DND-41 (cell line): ENCODE data around the gene DPF3.

Experiments used
- ATAC-seq: fragments of 200-7000 bp; cut with Tn5 transposase; 3 replicates; pipeline ENCODE4 v1.9.1; 2021; ENCODE audit warnings: low read depth; ENCODE audit not compliant: insufficient read depth
- DNase-seq: peaks from one replicate; pipeline ENCODE4 v3.0.0-alpha.2; 2020
- H2AFZ ChIP-seq: 2 replicates; pipeline ENCODE4 v1.6.0; 2012; ENCODE audit warnings: low read depth, low read length
- H3K27ac ChIP-seq: 2 replicates; pipeline ENCODE4 v1.5.1; 2012; ENCODE audit warnings: low read length, inconsistent platforms
- H3K27me3 ChIP-seq: fragments of 200-600 bp; sonication (generic); 2 replicates; pipeline ENCODE4 v1.6.0; 2012; ENCODE audit warnings: low read length, mild to moderate bottlenecking, inconsistent platforms; ENCODE audit not compliant: insufficient read depth, poor library complexity
- H3K36me3 ChIP-seq: 2 replicates; pipeline ENCODE4 v1.5.1; 2012; ENCODE audit warnings: low read length, inconsistent platforms; ENCODE audit not compliant: insufficient read depth
- H3K4me1 ChIP-seq: 2 replicates; pipeline ENCODE4 v1.5.1; 2012; ENCODE audit warnings: mild to moderate bottlenecking, low read length; ENCODE audit not compliant: insufficient read depth
- H3K4me2 ChIP-seq: 2 replicates; pipeline ENCODE4 v1.6.0; 2012; ENCODE audit warnings: mild to moderate bottlenecking, moderate library complexity, low read length, inconsistent platforms; ENCODE audit not compliant: insufficient read depth
- H3K4me3 ChIP-seq, 2 experiments: fragments of 200-600 bp in 1 of 2; shearing (Covaris generic) in 1 of 2; 2 replicates each; pipeline ENCODE4 v1.5.1; 2012 to 2016; ENCODE audit warnings: inconsistent platforms in 2 of 2, low read length in 2 of 2, mild to moderate bottlenecking in 2 of 2, low read depth in 1 of 2, moderate library complexity in 1 of 2
- H3K79me2 ChIP-seq: 2 replicates; pipeline ENCODE4 v1.6.0; 2012; ENCODE audit warnings: low read length, inconsistent platforms; ENCODE audit not compliant: insufficient read depth
- H3K9ac ChIP-seq: 2 replicates; pipeline ENCODE4 v1.6.0; 2012; ENCODE audit warnings: low read depth, mild to moderate bottlenecking, inconsistent platforms, low read length, moderate library complexity
- H3K9me3 ChIP-seq: 2 replicates; pipeline ENCODE4 v1.5.1; 2012; ENCODE audit warnings: low read length, moderate library complexity, mild to moderate bottlenecking, inconsistent platforms; ENCODE audit not compliant: insufficient read depth, severe bottlenecking
- H4K20me1 ChIP-seq: 2 replicates; pipeline ENCODE4 v1.6.0; 2012; ENCODE audit warnings: low read length; ENCODE audit not compliant: insufficient read depth
- EZH2 ChIP-seq: IDR thresholded peaks from 3 replicates; pipeline ENCODE4 v1.6.1; 2012; ENCODE audit warnings: borderline replicate concordance, low read depth, mild to moderate bottlenecking, moderate library complexity, low read length, inconsistent platforms; ENCODE audit not compliant: severe bottlenecking
- TF ChIP-seq, protein P1 (sequence below): IDR thresholded peaks from 2 replicates; pipeline ENCODE4 v1.5.1; 2012; ENCODE audit warnings: borderline replicate concordance, low read length, moderate library complexity, mild to moderate bottlenecking; ENCODE audit not compliant: poor library complexity, severe bottlenecking; ENCODE audit errors: extremely low read depth

Gene DPF3

DNA sequence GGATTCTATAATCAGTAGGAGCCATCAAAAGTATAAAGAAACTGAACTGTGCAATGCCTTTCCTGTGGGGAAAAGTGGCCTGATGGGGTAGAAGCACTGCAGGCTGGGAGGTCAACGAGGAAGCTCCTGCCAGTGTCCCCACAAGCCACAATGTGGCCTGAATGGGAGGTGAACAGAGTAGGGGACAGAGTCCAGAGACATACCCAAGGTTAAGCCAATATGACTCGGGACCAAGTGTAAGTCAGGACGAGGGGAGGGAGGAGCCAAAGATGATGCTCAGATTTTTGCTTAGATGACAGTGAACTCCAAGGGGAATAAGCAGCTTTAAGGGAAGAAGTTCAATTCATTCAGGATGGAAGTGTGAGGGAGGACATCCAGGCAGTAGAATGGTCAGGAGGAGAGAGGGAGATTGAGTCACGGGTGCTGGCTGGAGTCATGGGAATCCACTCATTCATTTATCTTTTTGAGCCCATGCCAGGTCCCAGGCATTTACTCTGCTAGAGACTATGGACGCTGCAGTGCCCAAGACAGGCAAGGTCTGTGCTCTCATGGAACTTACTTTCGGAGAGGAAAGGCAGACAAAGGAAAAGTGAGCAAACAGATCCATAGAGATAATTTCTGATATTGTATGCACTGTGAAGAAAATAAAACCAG, 29.1 kb downstream of the DPF3 start:
- Histone ChIP-seq H2AFZ (no peak overlapping the region), H3K9ac (no peak overlapping the region), H3K27ac (no peak overlapping the region), H3K79me2 (no peaks in the 10 kb centered on the region), H3K4me3 (no peak overlapping the region), H3K36me3 (no peaks in the 10 kb centered on the region), H3K9me3 (no peaks in the 10 kb centered on the region), H3K27me3 (no peaks in the 10 kb centered on the region), H4K20me1 (no peaks in the 10 kb centered on the region), H3K4me2 (no peak overlapping the region), H3K4me1 (no peaks in the 10 kb centered on the region)
- no peak for DNase-seq
- no peak for TF ChIP-seq EZH2
- TF ChIP-seq, protein P1, sequence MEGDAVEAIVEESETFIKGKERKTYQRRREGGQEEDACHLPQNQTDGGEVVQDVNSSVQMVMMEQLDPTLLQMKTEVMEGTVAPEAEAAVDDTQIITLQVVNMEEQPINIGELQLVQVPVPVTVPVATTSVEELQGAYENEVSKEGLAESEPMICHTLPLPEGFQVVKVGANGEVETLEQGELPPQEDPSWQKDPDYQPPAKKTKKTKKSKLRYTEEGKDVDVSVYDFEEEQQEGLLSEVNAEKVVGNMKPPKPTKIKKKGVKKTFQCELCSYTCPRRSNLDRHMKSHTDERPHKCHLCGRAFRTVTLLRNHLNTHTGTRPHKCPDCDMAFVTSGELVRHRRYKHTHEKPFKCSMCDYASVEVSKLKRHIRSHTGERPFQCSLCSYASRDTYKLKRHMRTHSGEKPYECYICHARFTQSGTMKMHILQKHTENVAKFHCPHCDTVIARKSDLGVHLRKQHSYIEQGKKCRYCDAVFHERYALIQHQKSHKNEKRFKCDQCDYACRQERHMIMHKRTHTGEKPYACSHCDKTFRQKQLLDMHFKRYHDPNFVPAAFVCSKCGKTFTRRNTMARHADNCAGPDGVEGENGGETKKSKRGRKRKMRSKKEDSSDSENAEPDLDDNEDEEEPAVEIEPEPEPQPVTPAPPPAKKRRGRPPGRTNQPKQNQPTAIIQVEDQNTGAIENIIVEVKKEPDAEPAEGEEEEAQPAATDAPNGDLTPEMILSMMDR: no peak
- ATAC-seq: no peak

DNA sequence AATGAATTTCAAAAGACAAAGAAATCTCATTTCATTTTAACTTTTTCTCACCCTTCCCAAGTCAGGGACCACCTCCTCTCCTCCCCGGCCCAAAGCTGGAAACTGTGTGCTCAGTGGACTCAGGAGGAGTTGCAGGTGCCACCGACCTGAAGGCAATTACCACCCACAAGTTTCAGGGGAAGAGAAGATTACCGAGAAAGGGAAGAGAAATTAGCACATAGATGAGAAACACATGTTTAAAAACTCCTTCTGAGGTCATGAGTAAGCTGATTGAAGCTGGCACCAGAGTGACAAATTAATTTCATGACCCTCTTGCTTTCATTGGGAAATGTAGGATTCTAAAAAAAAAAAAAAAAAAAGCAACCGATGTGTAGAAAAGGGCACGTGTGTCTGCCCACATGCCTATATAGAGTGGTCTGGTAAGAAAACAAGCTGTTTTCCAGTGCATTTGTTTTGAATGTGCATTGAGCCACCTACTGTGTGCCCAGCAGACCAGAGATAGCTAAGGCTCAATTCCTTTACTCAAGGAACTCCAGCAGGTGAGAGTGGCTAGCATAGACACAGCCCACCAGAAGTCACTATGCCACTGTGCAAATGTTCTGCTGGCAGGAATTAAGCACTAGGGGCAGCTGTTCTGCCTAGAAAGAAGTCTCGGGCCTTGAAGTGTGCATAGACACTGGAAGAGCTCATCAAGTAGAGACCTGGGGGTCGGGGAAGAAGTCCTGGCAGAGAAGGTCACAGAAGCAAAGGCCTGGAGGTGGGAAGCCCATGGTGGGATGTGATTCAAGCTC, 30.5 kb downstream of the DPF3 start:
- Histone ChIP-seq H3K36me3 (no peaks in the 10 kb centered on the region), H3K9me3 (no peaks in the 10 kb centered on the region), H3K27ac (no peak overlapping the region), H3K4me2 (no peak overlapping the region), H3K9ac (no peak overlapping the region), H3K4me3 (no peak overlapping the region), H4K20me1 (no peaks in the 10 kb centered on the region), H3K79me2 (no peaks in the 10 kb centered on the region), H2AFZ (no peak overlapping the region), H3K4me1 (no peaks in the 10 kb centered on the region), H3K27me3 (no peaks in the 10 kb centered on the region)
- ATAC-seq: no peak
- TF ChIP-seq, protein P1: no peak
- TF ChIP-seq EZH2: no peak
- no peak for DNase-seq

DNA sequence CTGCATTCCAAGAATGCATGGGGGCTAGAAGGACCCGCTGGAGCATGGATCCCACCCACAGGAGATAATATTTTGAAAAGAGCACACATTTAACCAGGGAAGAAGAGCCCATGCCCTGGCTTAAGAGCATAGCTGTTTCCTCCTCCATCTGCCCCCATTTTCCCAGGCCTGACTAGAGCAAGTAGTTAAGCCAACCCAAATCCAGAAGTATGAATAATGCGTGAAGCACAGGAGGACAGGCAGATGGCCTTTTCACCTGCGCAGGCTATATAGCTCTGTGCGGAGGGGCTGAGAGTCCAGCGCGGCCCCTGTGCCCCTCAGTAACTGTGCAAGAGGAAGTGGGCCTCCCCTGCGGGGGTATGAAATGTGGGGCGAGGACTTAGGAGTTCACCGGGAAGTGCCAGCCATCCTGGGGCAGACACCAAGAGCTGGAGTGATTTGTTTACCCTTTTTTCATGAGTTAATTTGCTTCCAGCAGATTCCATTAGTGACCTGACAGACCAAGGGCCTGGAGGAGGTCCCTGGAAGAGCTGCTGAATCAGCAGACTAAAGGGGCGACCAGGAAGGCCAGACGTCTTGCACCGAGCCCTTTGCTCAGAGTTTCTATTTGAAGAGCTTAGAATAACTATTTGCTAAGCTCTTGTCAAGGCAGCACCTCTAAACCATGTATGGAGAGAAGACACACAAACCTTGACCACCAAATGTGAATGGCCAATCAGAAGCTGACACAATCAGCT, 37.2 kb downstream of the DPF3 start:
- Histone ChIP-seq H2AFZ (no peak overlapping the region), H3K4me2 (no peak overlapping the region), H3K36me3 (no peaks in the 10 kb centered on the region), H4K20me1 (no peaks in the 10 kb centered on the region), H3K79me2 (no peaks in the 10 kb centered on the region), H3K27me3 (no peaks in the 10 kb centered on the region), H3K9ac (no peak overlapping the region), H3K4me1 (no peaks in the 10 kb centered on the region), H3K4me3 (no peak overlapping the region), H3K27ac (no peak overlapping the region), H3K9me3 (no peaks in the 10 kb centered on the region)
- no peak for ATAC-seq
- no peak for TF ChIP-seq EZH2
- TF ChIP-seq, protein P1: no peak
- no peak for DNase-seq
